Measurements from ENCODE around the gene TEK. TPM values are rescaled to one million over a fixed set of nuclear protein-coding genes. Genes with fewer than 3 reads are reported as not detected.

TEK gene
- polyA plus RNA-seq, 3 donors = not detected

- H3K4me1 ChIP-seq (ENCODE audit: control insufficient read depth in 1 of 2, insufficient read depth in 2 of 2, low read length in 2 of 2) = no peaks in the 10 kb centered on the region
- Mint-ChIP-seq H3K27ac (no peak overlapping the region), H3K4me1 (peaks cover 2% of the 10 kb centered on the region), H3K4me3 (no peak overlapping the region), H3K36me3 (no peaks in the 10 kb centered on the region), H3K9me3 (peaks cover 0 to 8% (median 0%) of the 10 kb centered on the region in 7 donors), H3K27me3 (ENCODE audit: low read depth in 3 of 3) (peaks cover 0 to 2% (median 0%) of the 10 kb centered on the region in 3 donors)
- no peak overlapping the region for H2AFZ ChIP-seq (ENCODE audit: insufficient read depth, low read depth, low read length, poor library complexity, severe bottlenecking)
- intact Hi-C loops (cut with micrococcal nuclease) = no loop called here
- no peak overlapping the region for H3K4me2 ChIP-seq (replicated peaks; ENCODE audit: extremely low read depth, low read length, poor library complexity, severe bottlenecking)
- H4K20me1 ChIP-seq (ENCODE audit: insufficient read depth, low read length) = no peaks in the 10 kb centered on the region
- H3K4me3 ChIP-seq (replicated peaks in 1 of 3; ENCODE audit: low read depth in 2 of 3, low read length in 3 of 3) = no peak overlapping the region
- H3K9ac ChIP-seq (ENCODE audit: insufficient read depth, low read length, poor library complexity, severe bottlenecking) = no peak overlapping the region
- no peaks in the 10 kb centered on the region for H3K9me3 ChIP-seq (replicated peaks in 1 of 2; ENCODE audit: control insufficient read depth in 1 of 2, insufficient read depth in 1 of 2, low read length in 2 of 2)
- H3K27me3 ChIP-seq (ENCODE audit: control insufficient read depth in 2 of 2, insufficient read depth in 2 of 2, low read length in 2 of 2) = no peaks in the 10 kb centered on the region
- no peaks in the 10 kb centered on the region for H3K79me2 ChIP-seq (ENCODE audit: insufficient read depth, low read length)
- H3K27ac ChIP-seq (ENCODE audit: low read depth in 1 of 2, low read length in 2 of 2) = no peak overlapping the region
- DNase-seq = no peak
- TF ChIP-seq, protein P1, sequence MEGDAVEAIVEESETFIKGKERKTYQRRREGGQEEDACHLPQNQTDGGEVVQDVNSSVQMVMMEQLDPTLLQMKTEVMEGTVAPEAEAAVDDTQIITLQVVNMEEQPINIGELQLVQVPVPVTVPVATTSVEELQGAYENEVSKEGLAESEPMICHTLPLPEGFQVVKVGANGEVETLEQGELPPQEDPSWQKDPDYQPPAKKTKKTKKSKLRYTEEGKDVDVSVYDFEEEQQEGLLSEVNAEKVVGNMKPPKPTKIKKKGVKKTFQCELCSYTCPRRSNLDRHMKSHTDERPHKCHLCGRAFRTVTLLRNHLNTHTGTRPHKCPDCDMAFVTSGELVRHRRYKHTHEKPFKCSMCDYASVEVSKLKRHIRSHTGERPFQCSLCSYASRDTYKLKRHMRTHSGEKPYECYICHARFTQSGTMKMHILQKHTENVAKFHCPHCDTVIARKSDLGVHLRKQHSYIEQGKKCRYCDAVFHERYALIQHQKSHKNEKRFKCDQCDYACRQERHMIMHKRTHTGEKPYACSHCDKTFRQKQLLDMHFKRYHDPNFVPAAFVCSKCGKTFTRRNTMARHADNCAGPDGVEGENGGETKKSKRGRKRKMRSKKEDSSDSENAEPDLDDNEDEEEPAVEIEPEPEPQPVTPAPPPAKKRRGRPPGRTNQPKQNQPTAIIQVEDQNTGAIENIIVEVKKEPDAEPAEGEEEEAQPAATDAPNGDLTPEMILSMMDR (IDR thresholded peaks at IDR 0.05) = no peak
- H3K36me3 ChIP-seq (replicated peaks in 1 of 2; ENCODE audit: control insufficient read depth in 1 of 2, insufficient read depth in 2 of 2, low read length in 2 of 2) = no peaks in the 10 kb centered on the region
Measured at GRCh38 chr9:27198190-27198589, 89.2 kb downstream of the TEK start.

- no peak overlapping the region for H3K4me3 Mint-ChIP-seq
Measured at GRCh38 chr9:27202056-27202455, 93.0 kb downstream of the TEK start.

More at GRCh38 chr9:27202056-27202455, 93.0 kb downstream of the TEK start:
- H3K36me3 Mint-ChIP-seq = no peaks in the 10 kb centered on the region
- WGBS (ENCODE audit: insufficient coverage) = 100% methylated on average over 1 of the region's 2 CpGs
- Histone ChIP-seq H3K36me3 (replicated peaks in 1 of 2; ENCODE audit: control insufficient read depth in 1 of 2, insufficient read depth in 2 of 2, low read length in 2 of 2) (no peaks in the 10 kb centered on the region), H3K79me2 (ENCODE audit: insufficient read depth, low read length) (no peaks in the 10 kb centered on the region), H2AFZ (ENCODE audit: insufficient read depth, low read depth, low read length, poor library complexity, severe bottlenecking) (no peak overlapping the region), H3K9ac (ENCODE audit: insufficient read depth, low read length, poor library complexity, severe bottlenecking) (no peak overlapping the region), H3K4me2 (replicated peaks; ENCODE audit: extremely low read depth, low read length, poor library complexity, severe bottlenecking) (no peak overlapping the region), H3K27ac (ENCODE audit: low read depth in 1 of 2, low read length in 2 of 2) (no peak overlapping the region), H3K4me1 (ENCODE audit: control insufficient read depth in 1 of 2, insufficient read depth in 2 of 2, low read length in 2 of 2) (no peaks in the 10 kb centered on the region), H3K9me3 (replicated peaks in 1 of 2; ENCODE audit: control insufficient read depth in 1 of 2, insufficient read depth in 1 of 2, low read length in 2 of 2) (no peaks in the 10 kb centered on the region), H4K20me1 (ENCODE audit: insufficient read depth, low read length) (no peaks in the 10 kb centered on the region), H3K27me3 (ENCODE audit: control insufficient read depth in 2 of 2, insufficient read depth in 2 of 2, low read length in 2 of 2) (no peaks in the 10 kb centered on the region), H3K4me3 (replicated peaks in 1 of 3; ENCODE audit: low read depth in 2 of 3, low read length in 3 of 3) (no peak overlapping the region)
- peaks cover 0 to 7% (median 1%) of the 10 kb centered on the region in 7 donors for H3K9me3 Mint-ChIP-seq
- H3K4me1 Mint-ChIP-seq = no peaks in the 10 kb centered on the region
- H3K27me3 Mint-ChIP-seq (ENCODE audit: low read depth in 3 of 3) = peaks cover 1 to 3% (median 2%) of the 10 kb centered on the region in 3 donors
- intact Hi-C loops (cut with micrococcal nuclease) = no loop called here
- no peak overlapping the region for H3K27ac Mint-ChIP-seq
- TF ChIP-seq, protein P1 (IDR thresholded peaks at IDR 0.05) = no peak
- no peak for DNase-seq
